Tibial nerve (tissue), 4 donors: ENCODE results near the gene MAG. TPM values are rescaled to one million over a fixed set of nuclear protein-coding genes. Genes with fewer than 3 reads are reported as not detected.
"Not testable (repeated sequence)": the region's sequence is repeated elsewhere in the genome, so short reads cannot be mapped to it uniquely, and the experiment has no call there.

Experiments used
- DNase-seq, 2 donors: peaks; one replicate each; pipeline ENCODE4 v3.0.0-alpha.2; 2019; ENCODE audit warnings: low spot score in 2 of 2
- H3K27ac ChIP-seq, 4 donors: fragments of 200-600 bp; sonication (generic) in 3 of 4; one replicate each; pipeline ENCODE4 v1.5.1; 2017 to 2019; ENCODE audit warnings: mild to moderate bottlenecking in 1 of 4
- H3K27me3 ChIP-seq, 2 donors: fragments of 200-600 bp; sonication (generic) in 1 of 2; one replicate each; pipeline versions ENCODE4 v1.5.1 to v1.6.0; 2017 to 2019
- H3K36me3 ChIP-seq, 3 donors: fragments of 200-600 bp; sonication (generic); one replicate each; pipeline ENCODE4 v1.5.1; 2018 to 2019
- H3K4me1 ChIP-seq, 4 donors: fragments of 200-600 bp; sonication (generic) in 3 of 4; one replicate each; pipeline ENCODE4 v1.5.1; 2017 to 2019
- H3K4me3 ChIP-seq, 4 donors: fragments of 200-600 bp; sonication (generic) in 3 of 4; one replicate each; pipeline ENCODE4 v1.5.1; 2017 to 2019; ENCODE audit warnings: mild to moderate bottlenecking in 1 of 4, moderate library complexity in 1 of 4
- H3K9me3 ChIP-seq, 4 donors: fragments of 200-600 bp; sonication (generic) in 3 of 4; one replicate each; pipeline ENCODE4 v1.5.1; 2017 to 2019
- CTCF ChIP-seq, 5 experiments: fragments of 200-600 bp in 3 of 5; fragments of 450-650 bp in 2 of 5; sonication (generic) in 3 of 5; IDR thresholded peaks; one replicate each; pipeline ENCODE4 v1.5.1; 2016 to 2019; ENCODE audit warnings: antibody characterized with exemption in 5 of 5, mild to moderate bottlenecking in 3 of 5, moderate library complexity in 2 of 5
- EP300 ChIP-seq, 2 donors: sonication (generic); formaldehyde crosslinking; IDR thresholded peaks; one replicate each; pipeline ENCODE4 v1.6.1; 2017; ENCODE audit warnings: antibody characterized with exemption in 2 of 2, mild to moderate bottlenecking in 1 of 2
- POLR2A ChIP-seq, 2 donors: fragments of 450-650 bp; IDR thresholded peaks; one replicate each; pipeline ENCODE4 v1.6.1; 2017; ENCODE audit warnings: antibody characterized with exemption in 2 of 2, mild to moderate bottlenecking in 2 of 2, moderate library complexity in 2 of 2
- WGBS, 2 donors: methylation state at CpG; one replicate each; pipeline ENCODE4 v1.1.5; 2018; 5-methylcytosine and 5-hydroxymethylcytosine counted together
- total RNA-seq, 4 donors: library from RNA; depleted of rRNA; stranded (reverse); fragments of >200 nt; gene quantifications; one replicate each; pipeline ENCODE4 v1.1.0, GENCODE V29; 2016

Gene MAG
- total RNA-seq, 4 donors from 2014 or later: 31.8 to 49.6 (median 38.4) TPM

DNA sequence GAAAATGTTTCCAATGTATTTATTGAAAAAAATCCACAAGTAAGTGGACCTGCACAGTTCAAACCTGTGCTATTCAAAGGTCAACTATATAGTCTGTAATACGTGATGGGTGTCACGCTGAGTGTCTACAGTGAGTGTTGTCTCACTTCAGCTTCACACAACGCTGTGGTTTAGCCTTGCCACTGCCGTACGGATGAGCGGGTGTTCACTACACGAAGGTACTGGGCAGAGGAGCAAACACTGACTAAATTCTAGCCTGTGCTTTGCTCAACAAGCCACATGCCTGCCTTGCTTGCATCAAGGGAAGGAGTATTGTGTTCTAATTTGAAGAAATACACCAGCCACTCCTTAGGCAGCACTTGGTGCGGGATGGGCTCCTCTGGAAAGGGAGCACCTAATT is 62.9 kb downstream of the MAG start:
- no peaks in the 10 kb centered on the region for H3K27me3 ChIP-seq
- H3K27ac ChIP-seq: no peak overlapping the region
- TF ChIP-seq CTCF (IDR thresholded peaks at IDR 0.05) (no peak), POLR2A (IDR thresholded peaks at IDR 0.05) (no peak), EP300 (IDR thresholded peaks at IDR 0.05) (no peak)
- WGBS, 2 donors: 84% methylated on average over 8 of the region's 8 CpGs
- no peaks in the 10 kb centered on the region for H3K9me3 ChIP-seq
- H3K4me1 ChIP-seq: peaks cover 0 to 7% (median 0%) of the 10 kb centered on the region in 4 donors
- no peak for DNase-seq
- no peak overlapping the region for H3K4me3 ChIP-seq
- H3K36me3 ChIP-seq: no peaks in the 10 kb centered on the region

GRCh38 chr19:35355791-35356460 is 64.0 kb downstream of the MAG start:
- Histone ChIP-seq H3K27ac (no peak overlapping the region), H3K4me3 (no peak overlapping the region), H3K4me1 (peaks cover 0 to 7% (median 0%) of the 10 kb centered on the region in 4 donors), H3K9me3 (no peaks in the 10 kb centered on the region), H3K27me3 (no peaks in the 10 kb centered on the region), H3K36me3 (no peaks in the 10 kb centered on the region)
- DNase-seq: no peak
- no peak for TF ChIP-seq POLR2A (IDR thresholded peaks at IDR 0.05)
- TF ChIP-seq EP300 (IDR thresholded peaks at IDR 0.05): no peak
- no peak for TF ChIP-seq CTCF (IDR thresholded peaks at IDR 0.05)
- 40 to 50% methylated on average over 6 of the region's 6 CpGs for WGBS, 2 donors

DNA sequence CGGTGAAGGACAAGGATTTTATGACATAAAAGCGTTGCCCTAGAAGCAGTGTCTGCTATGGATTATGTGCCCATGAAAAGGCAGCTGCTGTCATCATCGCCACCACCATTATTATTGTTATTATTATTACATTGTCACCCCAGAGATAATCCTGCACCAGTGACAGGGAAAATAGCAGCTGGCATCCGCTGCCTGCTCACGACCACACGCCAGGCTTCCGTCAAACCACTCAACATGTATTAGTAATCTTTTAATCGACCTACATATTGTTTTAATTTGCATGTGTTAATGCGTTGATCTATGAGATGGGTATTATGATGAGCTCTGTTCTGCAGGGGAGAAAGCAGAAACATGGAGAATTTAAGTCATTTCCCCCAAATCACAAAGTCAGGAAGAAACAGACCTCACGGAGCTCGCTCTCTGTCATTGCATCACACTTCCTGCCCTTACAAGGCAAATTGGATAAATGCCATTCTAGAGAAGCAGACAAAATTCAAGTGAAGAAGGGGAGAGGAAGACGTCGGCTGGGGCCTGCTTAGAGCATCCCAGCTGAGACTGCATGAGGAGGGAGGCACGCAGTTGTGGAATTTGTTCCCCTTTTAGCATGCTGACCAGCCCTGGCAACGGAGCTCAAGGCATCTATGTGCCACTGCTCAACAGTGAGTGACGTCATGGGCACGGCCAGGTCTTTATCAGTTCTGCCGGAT is 66.1 kb downstream of the MAG start, which contains the start of gene FFAR3:
FFAR3 (plus strand) TSS at position 594 of the 707 bp plus-strand sequence. CDS start 431 bp downstream, outside the sequence.
- H3K36me3 ChIP-seq: no peaks in the 10 kb centered on the region
- no peak within 1 kb of the TSS for H3K27ac ChIP-seq
- DNase-seq: peak in 1 of 2 donors; percentile 17
- H3K4me1 ChIP-seq: peaks cover 0 to 7% (median 0%) of the 10 kb centered on the region in 4 donors
- H3K9me3 ChIP-seq: no peaks in the 10 kb centered on the region
- no peak within 1 kb of the TSS for H3K4me3 ChIP-seq
- 52% methylated on average over 18 of the region's 18 CpGs for WGBS, 2 donors
- no peak for TF ChIP-seq POLR2A (IDR thresholded peaks at IDR 0.05)
- TF ChIP-seq CTCF (IDR thresholded peaks at IDR 0.05): no peak
- peak in 1 of 2 donors; percentile 53 for TF ChIP-seq EP300 (IDR thresholded peaks at IDR 0.05)
- peaks cover 0 to 7% of the 10 kb centered on the region in 2 donors for H3K27me3 ChIP-seq

- peaks cover 0 to 11% of the 10 kb centered on the region in 2 donors for H3K27me3 ChIP-seq
- not testable (repeated sequence) for H3K36me3 ChIP-seq, DNase-seq, H3K4me3 ChIP-seq, H3K27ac ChIP-seq, H3K4me1 ChIP-seq, H3K9me3 ChIP-seq
- 61 to 75% methylated on average over 9 to 10 of the region's 16 CpGs for WGBS, 2 donors
Measured at GRCh38 chr19:35358834-35359233, 66.9 kb downstream of the MAG start.

DNA sequence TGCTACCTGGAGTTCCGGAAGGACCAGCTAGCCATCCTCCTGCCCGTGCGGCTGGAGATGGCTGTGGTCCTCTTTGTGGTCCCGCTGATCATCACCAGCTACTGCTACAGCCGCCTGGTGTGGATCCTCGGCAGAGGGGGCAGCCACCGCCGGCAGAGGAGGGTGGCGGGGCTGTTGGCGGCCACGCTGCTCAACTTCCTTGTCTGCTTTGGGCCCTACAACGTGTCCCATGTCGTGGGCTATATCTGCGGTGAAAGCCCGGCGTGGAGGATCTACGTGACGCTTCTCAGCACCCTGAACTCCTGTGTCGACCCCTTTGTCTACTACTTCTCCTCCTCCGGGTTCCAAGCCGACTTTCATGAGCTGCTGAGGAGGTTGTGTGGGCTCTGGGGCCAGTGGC is 67.4 kb downstream of the MAG start:
- WGBS, 2 donors: 85 to 90% methylated on average over 10 to 15 of the region's 21 CpGs
- not testable (repeated sequence) for H3K4me3 ChIP-seq, H3K9me3 ChIP-seq, H3K4me1 ChIP-seq, DNase-seq, H3K36me3 ChIP-seq, H3K27ac ChIP-seq
- H3K27me3 ChIP-seq: peaks cover 0 to 11% of the 10 kb centered on the region in 2 donors

GRCh38 chr19:35360081-35360480 is 68.1 kb downstream of the MAG start:
- H3K4me3 ChIP-seq, H3K4me1 ChIP-seq, H3K36me3 ChIP-seq, DNase-seq, H3K27ac ChIP-seq, H3K9me3 ChIP-seq: not testable (repeated sequence)
- peaks cover 0 to 11% of the 10 kb centered on the region in 2 donors for H3K27me3 ChIP-seq
- WGBS, 2 donors: 42% methylated on average over 2 of the region's 5 CpGs; no CpG with 5 or more reads in 1 of the 2 donors
